SHP77 treated with DMSO at 0.1 percent for 48 hours (cell line): ENCODE measurements around the gene CDC42BPB.

Source experiments
- DNase-seq: peaks from one replicate; lab custom pipeline; 2025; lab: John Stamatoyannopoulos, UW

CDC42BPB gene

DNA sequence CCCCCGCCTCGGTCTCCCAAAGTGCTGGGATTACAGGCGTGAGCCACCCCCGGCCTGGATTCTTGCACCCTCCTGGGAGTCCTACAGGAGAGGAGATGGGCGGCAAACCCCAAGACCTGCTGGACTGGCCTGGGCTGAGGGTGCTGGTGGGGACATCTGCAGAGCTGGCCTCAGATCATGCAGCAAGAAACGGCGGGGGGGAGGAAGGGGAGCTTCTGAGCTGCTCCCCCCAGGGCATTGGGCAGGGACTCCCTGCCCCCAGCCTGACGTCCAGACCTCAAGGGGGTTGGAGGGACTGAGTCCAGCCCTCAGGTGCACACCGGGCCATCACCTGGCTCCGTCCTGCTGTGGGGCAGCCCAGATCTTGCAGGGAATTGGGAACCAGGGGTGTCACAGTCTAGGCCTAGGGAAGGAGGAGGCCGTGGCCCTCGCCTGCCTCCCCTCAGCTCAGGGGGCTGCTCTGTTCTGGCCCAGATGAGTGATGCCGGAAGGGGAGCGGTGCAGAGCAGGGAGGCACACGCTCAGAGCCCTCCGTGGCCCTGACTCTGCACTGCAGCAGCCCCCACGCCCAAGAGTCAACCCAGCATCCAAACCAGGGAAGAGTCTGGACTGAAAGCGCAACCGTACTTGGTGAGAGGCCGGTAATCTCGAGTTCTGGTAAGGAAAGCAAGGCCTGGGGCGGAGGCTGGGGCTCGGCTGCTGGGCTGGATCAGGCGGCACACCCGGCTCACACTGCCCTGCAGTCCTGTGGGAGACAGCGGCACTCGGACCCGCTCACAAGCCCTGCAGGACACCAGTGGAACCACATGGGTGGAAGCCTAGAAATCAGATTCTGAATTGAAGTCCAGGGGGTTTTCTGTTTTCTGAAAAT, 143.8 kb downstream of the CDC42BPB start:
- no peak for DNase-seq

DNA sequence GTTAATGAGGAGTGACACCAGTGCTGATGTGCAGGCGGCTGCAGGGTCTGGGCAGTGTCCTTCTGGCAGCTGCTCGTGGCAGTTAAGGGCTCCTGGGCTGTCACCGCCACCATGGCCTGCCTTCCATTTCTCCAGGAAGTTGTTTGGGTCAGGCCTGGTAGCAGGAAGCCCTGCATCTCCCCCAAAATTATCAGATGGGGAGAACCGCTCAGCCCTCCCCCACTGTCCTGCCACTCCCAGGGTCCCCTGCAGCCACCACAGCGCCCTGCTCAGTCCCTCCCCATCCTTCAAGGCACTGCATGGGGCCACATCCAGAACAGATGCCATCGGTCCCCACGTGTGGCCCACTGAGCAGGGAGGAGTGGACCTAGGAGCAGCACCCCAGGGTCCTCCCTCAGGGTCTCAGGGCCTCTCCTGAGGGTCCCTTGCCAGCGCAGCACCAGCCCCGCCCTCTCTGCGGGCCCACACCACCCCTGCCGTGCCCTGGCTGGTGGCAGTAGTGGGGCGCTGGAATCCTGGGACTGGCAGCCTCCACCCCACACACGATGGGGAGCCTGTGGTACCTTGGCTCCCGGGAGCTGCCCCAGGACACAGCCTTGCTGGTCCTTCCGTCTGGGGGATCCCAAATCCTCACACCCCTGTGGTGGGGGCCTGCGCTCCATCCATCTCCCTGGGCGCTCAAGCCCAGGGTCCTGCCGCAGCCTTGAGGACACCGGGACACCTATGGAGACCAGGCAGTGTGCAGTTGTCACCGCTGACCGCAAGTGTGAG, 145.2 kb downstream of the CDC42BPB start:
- no peak for DNase-seq

DNA sequence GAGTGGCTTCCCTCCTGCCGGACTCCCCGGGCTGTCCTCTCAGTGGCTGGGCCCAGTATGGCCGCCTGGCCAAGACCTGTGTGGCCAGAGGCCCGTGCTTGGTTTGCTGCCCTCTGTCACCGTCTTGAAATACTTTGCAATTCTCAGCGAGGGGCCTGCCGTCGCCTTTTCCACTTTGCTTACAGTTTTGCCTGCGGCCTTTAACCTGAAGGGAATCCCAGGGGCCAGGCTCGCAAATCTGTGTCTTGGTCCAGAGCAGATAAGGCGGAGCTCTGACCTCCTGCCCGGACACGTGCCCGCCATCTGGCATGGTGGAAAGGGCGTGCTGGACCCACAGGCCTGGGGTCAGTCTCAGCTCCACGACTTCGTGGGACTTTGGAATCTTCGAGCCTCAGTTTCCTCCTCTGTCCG, 145.8 kb downstream of the CDC42BPB start:
- DNase-seq, result no peak

DNA sequence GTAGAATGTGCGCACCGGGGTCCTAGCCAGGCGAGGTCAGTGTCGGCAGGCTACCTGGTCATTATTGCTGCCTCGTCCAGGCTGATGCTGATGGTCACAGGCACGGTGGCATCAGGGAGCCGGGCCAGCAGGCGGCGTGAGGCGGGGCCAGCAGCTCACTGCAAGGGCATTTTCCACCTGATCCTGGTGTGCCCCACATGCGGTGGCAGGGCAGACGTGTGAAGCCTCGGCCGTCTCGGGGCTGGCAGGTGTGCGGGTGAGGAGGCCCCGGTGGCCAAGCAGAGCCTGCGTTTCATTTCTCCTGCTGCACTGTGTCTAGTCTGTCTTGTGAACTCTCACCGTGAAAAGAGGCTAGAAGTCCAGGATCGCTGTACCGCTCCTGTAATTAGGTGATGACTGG, 146.9 kb downstream of the CDC42BPB start:
- no peak for DNase-seq

DNA sequence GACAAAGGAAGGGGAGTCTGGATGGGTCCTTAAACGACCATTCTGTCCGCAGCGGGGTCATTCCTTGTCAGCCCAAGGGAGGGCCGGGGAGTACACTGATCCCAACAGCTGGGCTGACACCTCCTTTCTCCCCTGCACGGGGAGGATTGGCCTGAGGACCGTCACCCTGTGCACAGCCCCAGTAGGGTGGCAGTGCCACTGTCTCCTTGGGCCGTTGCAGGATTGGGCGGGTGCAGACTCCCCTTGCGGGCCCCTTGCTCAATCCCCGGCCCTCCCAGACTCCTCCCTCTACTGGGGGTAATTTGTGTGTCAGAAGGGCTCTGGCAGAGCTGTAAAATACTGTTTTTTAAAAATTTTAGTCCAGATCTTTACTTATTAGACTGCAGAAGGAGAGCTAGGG, 147.4 kb downstream of the CDC42BPB start:
- no peak for DNase-seq

DNA sequence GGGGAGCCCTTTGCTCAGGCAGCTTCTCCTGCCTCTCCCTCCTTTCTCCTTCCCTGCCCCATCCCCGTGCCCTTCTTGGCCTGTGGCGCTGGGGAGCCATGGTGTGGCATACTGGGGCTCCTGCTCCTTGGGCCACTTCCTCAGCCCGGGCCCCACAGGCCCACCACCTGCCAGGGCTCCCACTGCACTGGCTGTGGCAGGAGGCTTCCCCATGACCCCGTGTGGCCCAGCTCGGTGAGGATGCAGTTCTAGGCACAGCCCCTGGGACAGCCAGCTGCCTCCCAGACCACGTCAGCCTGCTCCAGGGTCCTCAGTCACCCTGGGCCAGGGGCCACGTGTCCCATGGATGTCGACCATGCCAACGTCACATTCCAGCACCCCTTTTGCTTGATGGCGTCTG, 147.9 kb downstream of the CDC42BPB start:
- no peak for DNase-seq

DNA sequence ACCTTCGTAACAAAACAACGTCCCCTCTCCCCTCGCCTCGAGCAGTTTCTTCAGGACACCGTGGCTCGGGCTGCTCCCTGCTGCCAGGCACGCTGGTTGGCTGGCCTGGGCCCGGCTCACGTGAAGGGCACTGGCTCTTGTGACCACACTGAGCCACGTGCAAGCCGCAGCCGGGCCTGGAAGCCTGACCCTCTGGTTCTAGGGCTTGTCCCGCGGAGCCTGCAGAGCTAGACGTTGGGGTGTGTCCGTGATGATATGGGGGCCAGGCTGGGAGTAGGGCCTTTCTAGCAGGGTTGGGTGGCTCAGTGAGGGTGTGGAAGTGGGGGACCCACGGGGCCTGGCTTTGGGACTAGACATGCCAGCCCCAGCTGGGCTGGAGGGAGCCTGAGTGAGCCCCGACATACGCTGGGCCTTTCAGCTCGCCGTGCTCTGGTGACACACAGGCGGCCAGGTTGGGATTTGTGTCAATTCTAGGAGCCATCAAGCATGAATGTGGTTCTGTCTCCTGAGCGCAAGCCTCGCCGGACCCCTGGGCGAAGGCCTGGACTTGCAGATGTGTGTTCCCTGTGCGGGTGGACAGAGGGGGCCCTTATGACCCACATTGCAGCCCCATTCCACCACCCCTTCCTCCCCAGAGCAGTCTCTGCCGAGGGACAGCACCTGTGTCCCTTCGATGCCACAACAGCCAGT, 148.4 kb downstream of the CDC42BPB start:
- DNase-seq, result no peak

DNA sequence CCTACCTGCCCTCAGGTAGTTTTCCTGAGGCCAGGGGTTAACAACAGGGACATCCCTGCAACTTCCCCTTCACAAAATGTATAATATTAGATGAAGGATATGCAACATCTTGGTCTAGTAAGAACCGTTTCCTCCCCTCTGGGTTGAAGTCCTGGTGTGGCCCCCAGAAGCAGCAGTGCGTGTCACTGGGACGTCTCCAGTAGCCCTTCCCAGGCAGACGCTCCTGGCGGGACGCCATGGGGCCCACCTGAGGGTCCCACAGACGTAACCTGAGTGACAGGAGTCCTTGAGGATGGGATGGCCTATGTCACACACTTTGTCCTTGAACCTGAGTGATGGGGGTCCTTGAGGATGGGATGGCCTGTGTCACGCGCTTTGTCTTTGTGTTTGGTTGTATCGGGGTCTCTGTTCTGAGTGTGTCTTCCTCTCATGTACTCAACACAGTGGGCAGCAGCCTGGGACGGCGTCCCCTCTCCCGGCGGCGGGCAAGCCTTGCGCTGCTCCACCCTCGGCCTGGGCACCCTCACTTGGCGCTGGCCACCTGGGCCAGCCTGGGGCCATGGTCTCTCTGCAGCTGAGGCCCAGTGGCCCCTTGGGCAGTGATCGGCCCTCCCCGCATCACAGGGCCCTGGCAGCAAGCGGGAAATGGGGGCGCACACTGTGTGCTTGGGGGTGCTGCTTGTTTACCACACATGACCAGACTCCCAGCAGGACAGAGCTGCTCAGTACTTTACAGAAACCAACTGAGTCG, 149.2 kb downstream of the CDC42BPB start:
- no peak for DNase-seq

DNA sequence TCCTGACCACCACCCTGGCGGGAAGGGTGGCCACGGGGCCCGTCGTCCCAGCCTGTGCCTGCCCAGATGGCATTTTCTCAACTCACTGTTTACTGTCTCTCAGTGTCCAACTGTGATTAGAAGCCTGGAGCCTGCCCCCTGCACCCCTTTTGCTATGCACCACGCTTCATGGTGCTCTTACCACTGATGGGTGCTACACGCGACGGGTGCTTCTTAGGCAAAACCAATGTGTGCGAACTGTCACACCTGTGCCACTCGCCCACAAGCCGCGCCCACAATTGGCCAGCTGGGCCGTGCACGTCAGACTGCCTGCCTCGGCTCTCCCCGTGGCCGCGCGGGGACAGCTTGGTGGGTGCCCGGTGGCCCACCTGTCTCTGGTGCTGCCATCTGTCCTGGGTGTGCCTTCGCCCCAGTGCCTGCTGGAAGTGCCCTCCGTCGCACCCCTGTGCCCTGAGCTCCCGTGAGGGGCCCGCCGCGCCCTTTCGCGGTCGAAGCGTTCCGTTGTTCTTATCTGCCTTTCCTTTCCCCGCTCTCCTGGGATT, 150.0 kb downstream of the CDC42BPB start:
- DNase-seq, result no peak

DNA sequence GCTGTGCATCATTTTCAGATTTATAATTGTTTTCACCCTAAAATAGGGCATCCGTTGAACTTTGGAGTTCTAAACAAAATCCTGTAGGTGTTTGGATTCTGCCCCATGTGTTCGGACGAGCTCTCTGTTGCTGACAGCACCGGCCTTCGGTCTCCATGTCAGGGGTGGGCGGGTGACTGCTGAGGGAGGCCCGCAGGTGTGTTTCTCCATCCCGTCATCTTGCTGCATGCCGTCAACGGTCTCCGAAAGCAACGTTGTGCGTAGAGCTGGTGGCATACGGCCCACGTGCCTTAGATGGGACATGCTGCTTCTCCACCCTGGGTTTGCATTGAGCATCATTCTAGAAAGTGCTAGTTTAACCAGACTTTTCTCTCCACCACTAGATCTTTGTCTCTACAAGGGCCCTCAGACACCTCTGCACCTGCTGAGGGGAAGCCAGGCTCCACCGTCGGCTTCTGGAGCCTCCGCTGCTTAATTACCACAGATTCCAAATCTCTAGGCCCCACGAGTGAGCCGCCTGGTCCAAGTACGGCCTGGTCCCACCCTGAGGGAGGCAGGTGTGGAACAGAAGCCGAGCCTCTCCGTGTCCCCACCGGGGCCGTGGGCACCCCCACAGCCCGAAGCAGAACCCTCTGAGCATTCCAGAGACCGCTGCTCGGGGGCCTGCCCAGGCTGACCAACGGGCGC, 150.6 kb downstream of the CDC42BPB start:
- no peak for DNase-seq

DNA sequence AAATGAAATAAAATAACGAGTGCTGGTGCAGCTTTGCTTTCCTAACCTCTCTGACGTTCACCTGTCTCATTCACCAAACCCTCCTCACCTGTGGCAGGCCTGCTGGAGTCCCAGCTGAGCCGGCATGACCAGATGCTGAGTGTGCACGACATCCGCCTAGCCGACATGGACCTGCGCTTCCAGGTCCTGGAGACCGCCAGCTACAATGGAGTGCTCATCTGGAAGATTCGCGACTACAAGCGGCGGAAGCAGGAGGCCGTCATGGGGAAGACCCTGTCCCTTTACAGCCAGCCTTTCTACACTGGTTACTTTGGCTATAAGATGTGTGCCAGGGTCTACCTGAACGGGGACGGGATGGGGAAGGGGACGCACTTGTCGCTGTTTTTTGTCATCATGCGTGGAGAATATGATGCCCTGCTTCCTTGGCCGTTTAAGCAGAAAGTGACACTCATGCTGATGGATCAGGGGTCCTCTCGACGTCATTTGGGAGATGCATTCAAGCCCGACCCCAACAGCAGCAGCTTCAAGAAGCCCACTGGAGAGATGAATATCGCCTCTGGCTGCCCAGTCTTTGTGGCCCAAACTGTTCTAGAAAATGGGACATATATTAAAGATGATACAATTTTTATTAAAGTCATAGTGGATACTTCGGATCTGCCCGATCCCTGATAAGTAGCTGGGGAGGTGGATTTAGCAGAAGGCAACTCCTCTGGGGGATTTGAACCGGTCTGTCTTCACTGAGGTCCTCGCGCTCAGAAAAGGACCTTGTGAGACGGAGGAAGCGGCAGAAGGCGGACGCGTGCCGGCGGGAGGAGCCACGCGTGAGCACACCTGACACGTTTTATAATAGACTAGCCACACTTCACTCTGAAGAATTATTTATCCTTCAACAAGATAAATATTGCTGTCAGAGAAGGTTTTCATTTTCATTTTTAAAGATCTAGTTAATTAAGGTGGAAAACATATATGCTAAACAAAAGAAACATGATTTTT, 151.9 kb downstream of the CDC42BPB start:
- DNase-seq, result no peak

DNA sequence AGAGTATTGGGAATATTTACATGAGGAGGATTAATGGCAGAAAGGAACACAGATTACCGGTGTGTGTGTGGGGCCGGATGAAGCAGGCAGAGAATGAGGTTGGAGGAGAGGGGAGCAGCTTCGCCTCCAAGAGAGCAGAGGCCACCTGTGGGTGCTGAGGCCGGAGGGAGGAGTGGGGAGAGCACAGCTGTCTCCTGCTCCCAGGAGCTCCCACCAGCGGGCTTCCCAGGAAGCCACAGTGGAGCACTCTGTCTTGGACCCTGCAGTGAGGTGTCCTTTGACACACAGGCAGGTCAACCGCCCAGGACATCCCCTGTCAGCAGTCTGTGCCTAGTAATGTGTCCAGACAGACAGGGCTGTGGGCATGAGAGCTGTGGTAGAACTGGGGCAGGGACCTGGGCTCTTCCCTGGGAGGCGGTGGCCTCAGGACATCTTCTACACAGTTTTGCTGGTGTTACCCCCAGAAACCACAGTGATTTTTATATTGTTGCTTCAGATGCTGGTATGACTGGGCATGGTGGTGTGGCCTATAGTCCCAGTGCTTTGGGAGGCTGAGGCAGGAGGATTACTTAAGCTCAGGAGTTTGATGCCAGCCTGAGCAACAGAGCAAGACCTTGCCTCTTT, 153.3 kb downstream of the CDC42BPB start:
- no peak for DNase-seq

DNA sequence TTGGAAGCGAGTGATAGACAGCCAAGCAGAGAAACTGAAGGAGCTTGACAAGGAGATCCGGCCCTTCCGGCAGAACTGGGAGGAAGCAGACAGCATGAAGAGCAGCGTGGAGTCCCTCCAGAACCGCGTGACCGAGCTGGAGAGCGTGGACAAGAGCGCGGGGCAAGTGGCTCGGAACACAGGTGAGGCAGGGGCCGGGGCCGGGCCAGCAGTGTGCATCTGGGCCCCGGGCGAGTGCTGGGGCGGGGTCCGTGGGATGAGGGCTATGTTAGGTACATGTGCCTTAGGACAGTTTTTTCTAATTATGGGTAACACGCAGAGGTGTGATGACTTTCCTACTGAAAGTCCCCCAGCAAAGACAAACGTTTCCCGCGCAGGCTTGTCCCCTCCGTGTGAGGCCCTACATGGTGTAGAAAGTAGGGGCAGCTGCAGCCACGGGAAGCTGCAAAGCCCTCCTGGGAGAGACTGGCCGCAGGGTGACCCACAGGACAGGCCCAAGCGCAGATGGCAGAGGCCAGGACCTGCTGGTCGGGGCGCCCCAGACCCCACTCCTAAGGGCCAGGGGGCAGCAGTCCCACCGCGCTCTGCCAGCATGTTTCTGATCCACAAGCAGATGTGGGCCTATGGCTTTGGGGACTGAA, 154.0 kb downstream of the CDC42BPB start:
- no peak for DNase-seq

DNA sequence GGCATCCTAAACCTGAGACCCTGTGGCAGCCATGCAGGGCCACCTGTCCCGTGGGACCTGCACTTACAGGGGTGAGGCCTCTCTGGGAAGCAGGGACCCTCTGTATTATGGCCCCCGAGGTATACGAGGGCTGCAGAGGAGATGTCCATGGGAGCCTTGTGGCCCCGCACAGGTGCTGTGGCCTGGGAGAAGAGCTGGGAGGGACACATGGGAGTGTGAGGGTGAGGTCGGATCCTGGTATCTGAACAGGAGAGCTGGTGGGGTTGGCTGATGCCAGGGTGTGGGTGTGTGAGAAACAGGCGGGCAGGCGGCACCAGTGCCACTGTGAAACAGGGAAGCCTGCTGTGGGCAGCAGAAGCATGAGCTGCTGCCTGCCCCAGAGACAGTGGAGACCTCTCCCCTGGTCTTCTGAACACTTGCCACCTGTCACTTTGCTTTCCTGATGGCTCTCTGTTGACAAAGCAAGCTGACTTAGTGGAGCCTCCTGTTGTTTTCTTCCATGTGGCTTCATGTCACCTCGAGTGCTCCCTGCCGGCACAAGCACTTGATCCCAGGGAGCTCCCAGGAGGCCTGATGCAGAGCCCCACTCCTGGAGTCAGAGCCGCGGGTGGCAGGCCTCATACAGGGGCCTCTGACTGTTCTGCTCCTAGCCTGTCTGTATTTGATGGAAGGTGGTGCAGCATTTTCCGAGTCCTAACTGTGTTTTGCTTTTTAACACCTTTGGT, 154.7 kb downstream of the CDC42BPB start:
- DNase-seq, result no peak

DNA sequence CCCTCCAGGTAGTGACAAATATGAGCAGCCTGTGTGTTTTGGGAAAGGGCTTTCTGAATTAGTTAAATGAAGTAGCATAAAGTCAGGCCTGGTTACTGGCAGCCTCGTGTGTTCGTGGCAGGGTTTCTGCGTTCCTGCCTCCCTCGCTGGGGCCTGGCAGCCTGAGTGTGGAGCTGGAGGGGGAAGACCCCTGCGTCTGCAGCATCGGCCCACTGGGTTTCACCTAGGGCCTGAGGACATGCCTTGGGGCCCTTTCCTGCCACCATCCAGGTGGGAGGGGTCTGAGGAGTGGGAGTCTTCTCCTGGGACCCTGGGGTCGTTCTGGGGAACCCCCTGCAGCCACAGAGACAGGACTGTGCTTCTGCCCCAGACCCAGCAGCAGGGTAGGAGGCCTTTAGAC, 155.3 kb downstream of the CDC42BPB start:
- DNase-seq, result no peak

DNA sequence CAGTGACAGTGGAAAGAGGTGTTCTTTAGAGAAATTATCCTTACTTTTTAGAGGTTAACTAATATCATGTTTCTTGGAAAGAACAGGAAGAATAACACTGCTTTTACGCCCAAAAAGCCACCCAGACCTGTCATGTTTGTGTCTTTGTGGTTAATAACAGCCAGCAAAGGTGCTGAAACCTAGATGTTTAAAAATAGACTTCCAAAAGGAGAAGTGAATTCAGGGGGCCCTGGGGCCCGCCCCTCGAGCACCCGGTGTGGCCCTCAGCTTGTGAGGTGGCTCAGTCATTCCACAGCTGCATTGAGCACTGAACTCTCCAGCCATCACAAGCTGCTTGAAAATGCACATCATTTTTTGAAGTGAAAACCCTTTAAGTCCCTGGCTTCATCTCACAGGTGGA, 155.7 kb downstream of the CDC42BPB start:
- no peak for DNase-seq

DNA sequence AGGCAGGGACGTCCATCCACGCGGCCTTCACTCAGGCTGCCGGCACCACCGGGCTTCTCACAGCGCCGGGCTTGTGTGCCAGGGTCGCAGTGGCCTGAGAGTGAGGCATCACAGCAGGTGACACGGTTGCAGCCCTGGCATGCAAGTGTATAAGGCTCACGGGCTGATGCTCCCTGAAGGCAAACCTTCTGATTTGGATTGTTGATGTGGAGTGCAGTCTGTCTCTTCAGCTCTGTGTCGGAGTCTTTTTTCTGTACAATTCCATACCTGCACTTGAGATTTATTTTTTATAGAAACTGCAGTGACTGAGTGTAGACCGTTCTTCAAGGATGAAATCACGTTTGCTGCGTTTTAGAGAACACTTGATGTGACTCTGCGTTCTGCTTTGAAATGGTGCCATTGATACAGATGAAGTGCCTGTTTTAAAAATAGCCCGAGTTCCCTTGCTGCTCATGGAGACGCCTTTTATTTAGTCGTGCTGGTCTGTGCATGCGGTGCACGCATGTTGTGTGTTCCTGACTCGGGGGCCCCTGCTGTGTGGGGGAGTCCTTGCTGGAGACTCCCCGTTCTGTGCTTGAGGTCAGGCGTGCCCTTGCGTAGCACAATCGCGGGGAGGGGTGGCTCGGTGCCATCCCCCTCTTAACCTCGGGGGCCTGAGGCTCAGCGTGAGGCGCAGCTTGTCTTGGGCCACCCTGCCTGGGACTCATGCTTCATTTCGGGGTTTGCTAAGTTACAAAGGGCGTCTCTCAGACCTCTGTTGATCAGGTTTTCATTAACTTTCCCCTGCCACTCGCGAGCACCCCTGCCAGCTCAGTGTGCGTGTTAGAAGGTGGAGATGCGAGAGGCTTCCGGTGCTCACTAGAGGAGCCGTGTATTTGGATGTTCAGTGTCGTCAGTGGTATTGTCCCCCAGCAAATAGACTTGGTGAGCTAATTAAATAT, 156.4 kb downstream of the CDC42BPB start:
- DNase-seq, result no peak
